ENCODE data around the gene FAM131C.

The FAM131C gene

DNA sequence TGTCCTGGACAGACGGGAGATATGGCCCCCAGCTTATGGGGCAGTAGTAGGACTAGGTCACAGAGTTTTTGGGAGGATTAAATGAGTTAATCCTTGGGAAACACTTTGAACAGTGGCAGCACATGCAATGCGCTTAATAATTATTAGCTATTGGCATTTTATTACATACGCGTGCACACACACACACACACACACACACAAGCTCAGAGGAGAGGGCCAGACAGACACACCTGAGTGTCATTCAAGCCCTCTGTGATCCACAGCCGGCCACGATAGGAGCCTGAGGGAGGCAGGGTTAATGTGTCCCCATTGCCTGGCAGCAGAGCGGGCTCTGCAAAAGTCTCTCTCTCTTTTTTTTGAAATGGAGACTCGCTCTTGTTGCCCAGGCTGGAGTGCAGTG is 44.5 kb upstream of the FAM131C start:
- no peaks in the 10 kb centered on the region for H3K27me3 ChIP-seq (ENCODE audit: insufficient read depth, low read depth)
- H3K4me2 ChIP-seq = no peak overlapping the region
- H4K20me1 ChIP-seq (ENCODE audit: insufficient read depth) = no peaks in the 10 kb centered on the region
- TF ChIP-seq, protein P1, sequence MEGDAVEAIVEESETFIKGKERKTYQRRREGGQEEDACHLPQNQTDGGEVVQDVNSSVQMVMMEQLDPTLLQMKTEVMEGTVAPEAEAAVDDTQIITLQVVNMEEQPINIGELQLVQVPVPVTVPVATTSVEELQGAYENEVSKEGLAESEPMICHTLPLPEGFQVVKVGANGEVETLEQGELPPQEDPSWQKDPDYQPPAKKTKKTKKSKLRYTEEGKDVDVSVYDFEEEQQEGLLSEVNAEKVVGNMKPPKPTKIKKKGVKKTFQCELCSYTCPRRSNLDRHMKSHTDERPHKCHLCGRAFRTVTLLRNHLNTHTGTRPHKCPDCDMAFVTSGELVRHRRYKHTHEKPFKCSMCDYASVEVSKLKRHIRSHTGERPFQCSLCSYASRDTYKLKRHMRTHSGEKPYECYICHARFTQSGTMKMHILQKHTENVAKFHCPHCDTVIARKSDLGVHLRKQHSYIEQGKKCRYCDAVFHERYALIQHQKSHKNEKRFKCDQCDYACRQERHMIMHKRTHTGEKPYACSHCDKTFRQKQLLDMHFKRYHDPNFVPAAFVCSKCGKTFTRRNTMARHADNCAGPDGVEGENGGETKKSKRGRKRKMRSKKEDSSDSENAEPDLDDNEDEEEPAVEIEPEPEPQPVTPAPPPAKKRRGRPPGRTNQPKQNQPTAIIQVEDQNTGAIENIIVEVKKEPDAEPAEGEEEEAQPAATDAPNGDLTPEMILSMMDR (conservative IDR thresholded peaks at IDR 0.05; ENCODE audit: low read depth, low read length) = no peak
- no peak overlapping the region for H3K9ac ChIP-seq
- no peak overlapping the region for H3K27ac ChIP-seq
- H3K36me3 ChIP-seq (ENCODE audit: insufficient read depth) = no peaks in the 10 kb centered on the region
- H3K79me2 ChIP-seq (ENCODE audit: insufficient read depth, low read depth) = no peaks in the 10 kb centered on the region
- no peak overlapping the region for H2AFZ ChIP-seq (ENCODE audit: low read depth)
- H3K4me3 ChIP-seq (IDR thresholded peaks at IDR 0.05; ENCODE audit: insufficient read depth, low read depth, low read length) = no peak overlapping the region
- H3K4me1 ChIP-seq (ENCODE audit: low read depth, poor library complexity, severe bottlenecking) = no peaks in the 10 kb centered on the region

DNA sequence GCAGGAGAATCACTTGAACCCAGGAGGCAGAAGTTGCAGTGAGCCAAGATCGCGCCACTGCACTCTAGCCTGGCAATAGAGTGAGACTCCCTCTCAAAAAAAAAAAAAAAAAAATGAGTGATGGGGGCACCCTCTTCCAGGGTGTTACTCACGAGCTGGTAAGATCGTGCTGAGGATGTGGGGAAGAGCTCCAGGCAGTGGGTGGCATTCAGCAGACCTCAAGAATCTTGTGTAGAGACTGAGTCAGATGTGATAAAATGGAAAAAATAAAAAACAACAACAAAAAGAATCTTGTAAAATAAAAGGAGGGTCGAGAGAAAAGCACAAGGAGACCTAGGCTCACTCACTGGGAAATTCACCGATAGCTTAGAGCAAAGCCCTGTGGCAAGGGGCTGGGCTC is 43.9 kb upstream of the FAM131C start:
- Histone ChIP-seq H4K20me1 (ENCODE audit: insufficient read depth) (no peaks in the 10 kb centered on the region), H3K36me3 (ENCODE audit: insufficient read depth) (no peaks in the 10 kb centered on the region), H3K27me3 (ENCODE audit: insufficient read depth, low read depth) (no peaks in the 10 kb centered on the region), H3K4me1 (ENCODE audit: low read depth, poor library complexity, severe bottlenecking) (no peaks in the 10 kb centered on the region), H3K79me2 (ENCODE audit: insufficient read depth, low read depth) (no peaks in the 10 kb centered on the region), H3K9ac (no peak overlapping the region), H3K4me2 (no peak overlapping the region), H3K4me3 (IDR thresholded peaks at IDR 0.05; ENCODE audit: insufficient read depth, low read depth, low read length) (no peak overlapping the region), H3K27ac (no peak overlapping the region), H2AFZ (ENCODE audit: low read depth) (no peak overlapping the region)
- TF ChIP-seq, protein P1 (conservative IDR thresholded peaks at IDR 0.05; ENCODE audit: low read depth, low read length) = no peak

DNA sequence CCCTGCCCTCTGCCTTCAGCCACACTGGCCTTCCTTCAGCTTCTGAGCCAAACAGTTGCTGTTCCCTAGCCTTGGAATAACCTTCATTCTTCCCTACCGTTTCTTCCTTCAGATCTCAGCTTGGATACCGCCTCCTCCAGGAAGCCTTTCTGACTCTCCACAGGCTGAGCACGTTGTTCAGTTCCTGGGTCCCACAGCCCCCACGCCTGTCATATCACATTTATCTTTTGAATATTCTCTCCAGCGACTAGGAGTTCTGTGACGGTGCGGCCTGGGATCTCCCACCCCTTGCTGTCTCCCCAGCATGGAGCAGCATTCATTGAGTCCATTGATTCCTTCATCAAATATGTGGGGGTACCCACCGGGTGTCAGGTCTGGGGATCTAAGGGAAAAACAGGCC is 43.2 kb upstream of the FAM131C start:
- Histone ChIP-seq H3K36me3 (ENCODE audit: insufficient read depth) (no peaks in the 10 kb centered on the region), H3K4me3 (IDR thresholded peaks at IDR 0.05; ENCODE audit: insufficient read depth, low read depth, low read length) (no peak overlapping the region), H3K79me2 (ENCODE audit: insufficient read depth, low read depth) (no peaks in the 10 kb centered on the region), H3K27me3 (ENCODE audit: insufficient read depth, low read depth) (no peaks in the 10 kb centered on the region), H2AFZ (ENCODE audit: low read depth) (no peak overlapping the region), H3K4me2 (no peak overlapping the region), H3K4me1 (ENCODE audit: low read depth, poor library complexity, severe bottlenecking) (no peaks in the 10 kb centered on the region), H3K9ac (no peak overlapping the region), H4K20me1 (ENCODE audit: insufficient read depth) (no peaks in the 10 kb centered on the region), H3K27ac (no peak overlapping the region)
- TF ChIP-seq, protein P1 (conservative IDR thresholded peaks at IDR 0.05; ENCODE audit: low read depth, low read length) = no peak

DNA sequence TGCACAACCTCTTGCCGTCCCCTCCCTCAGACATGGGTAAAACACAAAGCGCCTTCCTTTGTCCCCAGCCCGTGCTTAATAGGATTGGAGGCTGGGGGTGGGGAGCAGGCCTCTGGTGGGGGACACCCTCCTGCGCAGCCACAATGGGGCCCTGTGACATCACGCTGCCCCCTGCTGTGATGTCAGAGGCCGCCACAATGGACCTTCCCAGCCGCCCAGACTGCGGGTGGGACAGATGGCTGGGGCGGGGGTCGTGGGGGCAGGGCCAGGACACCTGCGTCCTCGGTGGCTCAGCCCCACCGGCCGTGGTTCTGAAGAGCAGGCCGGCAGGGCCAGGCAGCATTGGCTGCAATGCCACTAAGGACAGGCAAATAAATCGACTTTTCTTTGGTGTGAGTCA is 42.6 kb upstream of the FAM131C start:
- H3K4me1 ChIP-seq (ENCODE audit: low read depth, poor library complexity, severe bottlenecking) = no peaks in the 10 kb centered on the region
- H3K4me2 ChIP-seq = no peak overlapping the region
- no peaks in the 10 kb centered on the region for H3K79me2 ChIP-seq (ENCODE audit: insufficient read depth, low read depth)
- H3K9ac ChIP-seq = no peak overlapping the region
- H4K20me1 ChIP-seq (ENCODE audit: insufficient read depth) = no peaks in the 10 kb centered on the region
- H3K27ac ChIP-seq = no peak overlapping the region
- H2AFZ ChIP-seq (ENCODE audit: low read depth) = no peak overlapping the region
- TF ChIP-seq, protein P1 (conservative IDR thresholded peaks at IDR 0.05; ENCODE audit: low read depth, low read length) = no peak
- H3K27me3 ChIP-seq (ENCODE audit: insufficient read depth, low read depth) = no peaks in the 10 kb centered on the region
- H3K36me3 ChIP-seq (ENCODE audit: insufficient read depth) = no peaks in the 10 kb centered on the region
- no peak overlapping the region for H3K4me3 ChIP-seq (IDR thresholded peaks at IDR 0.05; ENCODE audit: insufficient read depth, low read depth, low read length)

Measured in KMS-11 (cell line).